ENCODE measurements around the gene BRAT1.

The BRAT1 gene

GRCh38 chr7:2497065-2497464 is 58.3 kb downstream of the BRAT1 start:
- Histone ChIP-seq H3K27ac (no peak overlapping the region), H3K36me3 (ENCODE audit: insufficient read depth) (no peaks in the 10 kb centered on the region), H3K4me1 (ENCODE audit: low read depth, poor library complexity, severe bottlenecking) (no peaks in the 10 kb centered on the region), H3K4me2 (no peak overlapping the region), H3K9ac (no peak overlapping the region), H3K79me2 (ENCODE audit: insufficient read depth, low read depth) (no peaks in the 10 kb centered on the region), H3K27me3 (ENCODE audit: insufficient read depth, low read depth) (peaks cover 82% of the 10 kb centered on the region), H2AFZ (ENCODE audit: low read depth) (no peak overlapping the region), H4K20me1 (ENCODE audit: insufficient read depth) (no peaks in the 10 kb centered on the region), H3K4me3 (IDR thresholded peaks at IDR 0.05; ENCODE audit: insufficient read depth, low read depth, low read length) (no peak overlapping the region)
- TF ChIP-seq CTCF (conservative IDR thresholded peaks at IDR 0.05; ENCODE audit: low read depth, low read length), result no peak

- Histone ChIP-seq H3K4me1 (ENCODE audit: low read depth, poor library complexity, severe bottlenecking) (no peaks in the 10 kb centered on the region), H2AFZ (ENCODE audit: low read depth) (no peak overlapping the region), H3K27ac (no peak overlapping the region), H3K36me3 (ENCODE audit: insufficient read depth) (no peaks in the 10 kb centered on the region), H3K4me3 (IDR thresholded peaks at IDR 0.05; ENCODE audit: insufficient read depth, low read depth, low read length) (no peak overlapping the region), H3K4me2 (no peak overlapping the region), H3K79me2 (ENCODE audit: insufficient read depth, low read depth) (no peaks in the 10 kb centered on the region), H3K9ac (no peak overlapping the region), H4K20me1 (ENCODE audit: insufficient read depth) (no peaks in the 10 kb centered on the region), H3K27me3 (ENCODE audit: insufficient read depth, low read depth) (peaks cover 82% of the 10 kb centered on the region)
- TF ChIP-seq CTCF (conservative IDR thresholded peaks at IDR 0.05; ENCODE audit: low read depth, low read length), result no peak
These were observed 58.9 kb downstream of the BRAT1 start for GRCh38 chr7:2496375-2496774.

- Histone ChIP-seq H3K27ac (no peak overlapping the region), H3K27me3 (ENCODE audit: insufficient read depth, low read depth) (peaks cover 80% of the 10 kb centered on the region), H3K36me3 (ENCODE audit: insufficient read depth) (no peaks in the 10 kb centered on the region), H3K4me2 (no peak overlapping the region), H3K79me2 (ENCODE audit: insufficient read depth, low read depth) (no peaks in the 10 kb centered on the region), H4K20me1 (ENCODE audit: insufficient read depth) (no peaks in the 10 kb centered on the region), H3K9ac (no peak overlapping the region), H3K4me3 (IDR thresholded peaks at IDR 0.05; ENCODE audit: insufficient read depth, low read depth, low read length) (no peak overlapping the region), H2AFZ (ENCODE audit: low read depth) (no peak overlapping the region), H3K4me1 (ENCODE audit: low read depth, poor library complexity, severe bottlenecking) (no peaks in the 10 kb centered on the region)
- no peak for TF ChIP-seq CTCF (conservative IDR thresholded peaks at IDR 0.05; ENCODE audit: low read depth, low read length)
These were observed 59.7 kb downstream of the BRAT1 start for GRCh38 chr7:2495418-2496299.

- H3K27ac ChIP-seq, result no peak overlapping the region
These were observed 60.9 kb downstream of the BRAT1 start for GRCh38 chr7:2494191-2495130.

More at GRCh38 chr7:2494191-2495130, 60.9 kb downstream of the BRAT1 start:
- Histone ChIP-seq H3K27me3 (ENCODE audit: insufficient read depth, low read depth) (peaks cover 78% of the 10 kb centered on the region), H3K4me1 (ENCODE audit: low read depth, poor library complexity, severe bottlenecking) (no peaks in the 10 kb centered on the region), H3K4me3 (IDR thresholded peaks at IDR 0.05; ENCODE audit: insufficient read depth, low read depth, low read length) (no peak overlapping the region), H3K9ac (no peak overlapping the region), H3K36me3 (ENCODE audit: insufficient read depth) (no peaks in the 10 kb centered on the region), H2AFZ (ENCODE audit: low read depth) (no peak overlapping the region), H3K79me2 (ENCODE audit: insufficient read depth, low read depth) (no peaks in the 10 kb centered on the region), H4K20me1 (ENCODE audit: insufficient read depth) (no peaks in the 10 kb centered on the region), H3K4me2 (no peak overlapping the region)
- TF ChIP-seq CTCF (conservative IDR thresholded peaks at IDR 0.05; ENCODE audit: low read depth, low read length), result no peak
